ENCODE measurements around the gene MYDGF.

- TF ChIP-seq CTCF (IDR thresholded peaks at IDR 0.05) (no peak), EP300 (IDR thresholded peaks at IDR 0.05) (no peak)
These were observed 31.4 kb upstream of the MYDGF start for GRCh38 chr19:4701557-4701956.
